GM23338 (cell line): Measurements from ENCODE around the gene BORCS8. TPM values are rescaled to one million over a fixed set of nuclear protein-coding genes. Genes with fewer than 3 reads are reported as not detected.

ENCODE experiments used
- ATAC-seq: fragments of 200-7000 bp; cut with Tn5 transposase; 3 replicates; pipeline ENCODE4 v1.9.1; 2020
- DNase-seq: peaks from one replicate; pipeline ENCODE4 v3.0.0-alpha.2; 2015; ENCODE audit warnings: low spot score
- H2AFZ ChIP-seq: fragments of 200-600 bp; sonication (generic); 2 replicates; pipeline ENCODE4 v1.8.0; 2016; ENCODE audit warnings: antibody characterized with exemption, mild to moderate bottlenecking, moderate library complexity
- H3F3A ChIP-seq: fragments of 200-600 bp; sonication (generic); replicated peaks from 2 replicates; pipeline ENCODE4 v1.8.0; 2017; ENCODE audit warnings: antibody characterized with exemption, mixed run types, low read depth
- H3K27ac ChIP-seq: fragments of 200-600 bp; sonication (generic); 2 replicates; pipeline ENCODE4 v1.6.1; 2016; ENCODE audit warnings: low read depth
- H3K27me3 ChIP-seq: fragments of 200-600 bp; sonication (generic); 2 replicates; pipeline ENCODE4 v1.8.0; 2016; ENCODE audit warnings: mild to moderate bottlenecking, mixed run types, moderate library complexity; ENCODE audit not compliant: insufficient read depth
- H3K36me3 ChIP-seq: fragments of 200-600 bp; sonication (generic); 2 replicates; pipeline ENCODE4 v1.8.0; 2016; ENCODE audit warnings: mild to moderate bottlenecking; ENCODE audit not compliant: insufficient read depth
- H3K4me1 ChIP-seq: fragments of 200-600 bp; sonication (generic); 2 replicates; pipeline ENCODE4 v1.8.0; 2016; ENCODE audit warnings: mild to moderate bottlenecking, moderate library complexity; ENCODE audit not compliant: insufficient read depth
- H3K4me2 ChIP-seq: fragments of 200-600 bp; sonication (generic); 2 replicates; pipeline ENCODE4 v1.7.1; 2017; ENCODE audit warnings: mixed run types
- H3K4me3 ChIP-seq: fragments of 200-600 bp; sonication (generic); 2 replicates; pipeline ENCODE4 v1.6.1; 2016; ENCODE audit warnings: mixed run types
- H3K79me2 ChIP-seq: fragments of 200-600 bp; sonication (generic); replicated peaks from 2 replicates; pipeline ENCODE4 v1.8.0; 2017; ENCODE audit warnings: mild to moderate bottlenecking; ENCODE audit not compliant: insufficient read depth
- H3K9me2 ChIP-seq: fragments of 200-600 bp; sonication (generic); 2 replicates; pipeline ENCODE4 v1.8.0; 2017; ENCODE audit not compliant: insufficient read depth
- H4K20me1 ChIP-seq: fragments of 200-600 bp; sonication (generic); replicated peaks from 2 replicates; pipeline ENCODE4 v1.8.0; 2017; ENCODE audit warnings: mild to moderate bottlenecking; ENCODE audit not compliant: insufficient read depth
- H3K27ac Mint-ChIP-seq: 2 replicates; pipeline ENCODE4 v1.8.0; 2020; ENCODE audit warnings: inconsistent platforms, mild to moderate bottlenecking, moderate library complexity, mixed read lengths
- H3K27me3 Mint-ChIP-seq: 3 replicates; pipeline ENCODE4 v1.8.0; 2022; ENCODE audit warnings: low read depth, mild to moderate bottlenecking, moderate library complexity, mixed read lengths, inconsistent platforms; ENCODE audit not compliant: insufficient read depth, poor library complexity
- H3K36me3 Mint-ChIP-seq: 3 replicates; pipeline ENCODE4 v1.8.0; 2021; ENCODE audit warnings: low read depth, mild to moderate bottlenecking, inconsistent platforms, moderate library complexity, mixed read lengths
- H3K4me1 Mint-ChIP-seq: 3 replicates; pipeline ENCODE4 v1.8.0; 2020; ENCODE audit warnings: mild to moderate bottlenecking, inconsistent platforms, mixed read lengths
- H3K4me3 Mint-ChIP-seq: 3 replicates; pipeline ENCODE4 v1.8.0; 2021; ENCODE audit warnings: moderate library complexity, mild to moderate bottlenecking, inconsistent platforms, mixed read lengths
- H3K9me3 Mint-ChIP-seq: 3 replicates; pipeline ENCODE4 v1.8.0; 2020; ENCODE audit warnings: moderate library complexity, mild to moderate bottlenecking, inconsistent platforms, mixed read lengths
- CREB1 ChIP-seq: fragments of 250-450 bp; sonication (Bioruptor Pico); IDR thresholded peaks from 2 replicates; pipeline ENCODE4 v1.5.0; 2020; ENCODE audit warnings: low read depth, mild to moderate bottlenecking, moderate library complexity
- EZH2 ChIP-seq: fragments of 200-600 bp; sonication (generic); IDR thresholded peaks from one replicate; pipeline ENCODE4 v1.8.0; 2017; ENCODE audit warnings: antibody characterized with exemption, mild to moderate bottlenecking, low read depth; ENCODE audit not compliant: unreplicated experiment
- EZH2phosphoT487 ChIP-seq: fragments of 200-600 bp; sonication (generic); IDR thresholded peaks from one replicate; pipeline ENCODE4 v1.8.1; 2018; ENCODE audit warnings: antibody characterized with exemption; ENCODE audit not compliant: unreplicated experiment
- JUNB ChIP-seq: IDR thresholded peaks from one replicate; pipeline ENCODE4 v1.6.1; 2016; ENCODE audit warnings: antibody characterized with exemption; ENCODE audit not compliant: unreplicated experiment
- NANOG ChIP-seq: IDR thresholded peaks from 2 replicates; pipeline ENCODE4 v1.6.1; 2016; ENCODE audit warnings: antibody characterized with exemption, borderline replicate concordance
- POLR2AphosphoS5 ChIP-seq: IDR thresholded peaks from 2 replicates; pipeline ENCODE4 v1.6.1; 2016; ENCODE audit warnings: antibody characterized with exemption, low read depth
- STAT1 ChIP-seq: IDR thresholded peaks from one replicate; pipeline ENCODE4 v1.6.1; 2016; ENCODE audit warnings: antibody characterized with exemption; ENCODE audit not compliant: unreplicated experiment
- ZNF114 ChIP-seq: fragments of 250-450 bp; sonication (Bioruptor Pico); IDR thresholded peaks from 2 replicates; pipeline ENCODE4 v1.5.0; 2020; ENCODE audit warnings: mild to moderate bottlenecking, moderate library complexity
- ZNF331 ChIP-seq: fragments of 250-450 bp; sonication (Bioruptor Pico); IDR thresholded peaks from 2 replicates; pipeline ENCODE4 v1.5.0; 2020; ENCODE audit warnings: low read depth, mild to moderate bottlenecking, moderate library complexity
- polyA plus RNA-seq: library from polyadenylated mRNA; unstranded; fragments of >200 nt; fragmentation: Nextera tagmentation; extraction: Ambion mirVana; gene quantifications from 2 replicates; pipeline ENCODE4 v1.2.1, GENCODE V29; 2016
- total RNA-seq: library from RNA; depleted of rRNA; stranded (reverse); fragments of >200 nt; shearing (Covaris generic); gene quantifications from 2 replicates; pipeline ENCODE4 v1.2.3, GENCODE V29; 2014
- TF ChIP-seq, protein P1 (sequence below): fragments of 250-450 bp; sonication (Bioruptor Pico); IDR thresholded peaks from 2 replicates; pipeline ENCODE4 v1.5.0; 2020; ENCODE audit warnings: mild to moderate bottlenecking, moderate library complexity
- TF ChIP-seq, protein P2 (sequence below), 2 experiments: fragments of 200-600 bp in 1 of 2; sonication (generic) in 1 of 2; conservative IDR thresholded peaks; 2 replicates each; pipeline versions ENCODE4 v1.5.1 to v1.6.1; 2016 to 2017; ENCODE audit warnings: antibody characterized with exemption in 2 of 2, low read depth in 2 of 2, mild to moderate bottlenecking in 2 of 2, moderate library complexity in 1 of 2
- TF ChIP-seq, protein P3 (sequence below): IDR thresholded peaks from 2 replicates; pipeline ENCODE4 v1.6.1; 2016; ENCODE audit warnings: antibody characterized with exemption
- TF ChIP-seq, protein P4 (sequence below): IDR thresholded peaks from one replicate; pipeline ENCODE4 v1.6.1; 2018; ENCODE audit warnings: antibody characterized with exemption; ENCODE audit not compliant: unreplicated experiment

The BORCS8 gene
- total and polyA plus RNA-seq, 2 experiments from 2014 or later: 15.1 to 18.8 TPM

DNA sequence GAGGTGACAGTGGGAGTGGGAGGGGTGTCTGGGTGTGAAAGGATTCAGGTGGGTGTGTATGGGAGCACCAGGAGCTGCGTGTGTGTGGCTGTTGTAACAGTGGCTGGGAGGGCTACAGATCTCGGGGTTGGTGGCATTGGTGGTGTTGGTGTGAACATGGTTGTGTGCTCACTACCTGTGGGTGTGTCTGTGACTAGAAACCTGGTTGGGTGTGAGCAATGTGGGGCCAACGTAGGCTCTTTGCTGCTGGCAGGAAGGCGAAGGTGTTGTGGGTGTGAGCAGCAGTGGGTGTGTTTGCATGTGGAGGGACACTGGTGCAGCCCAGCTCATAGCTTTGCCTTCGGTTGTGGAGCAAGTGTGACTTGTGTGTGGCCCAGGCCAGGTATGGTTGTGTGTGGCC, 15.0 kb upstream of the BORCS8 start:
- Mint-ChIP-seq H3K27me3 (peaks cover 80% of the 10 kb centered on the region), H3K4me3 (no peak overlapping the region), H3K4me1 (peaks cover 11% of the 10 kb centered on the region; the same call in 2 of the 3 replicates), H3K36me3 (peaks cover 11% of the 10 kb centered on the region; the same call in 2 of the 3 replicates), H3K27ac (no peak overlapping the region), H3K9me3 (peaks cover 4% of the 10 kb centered on the region; the same call in 2 of the 3 replicates)
- 0 out of 2 replicates have a peak, but pooled peaks cover 6% of the 10 kb centered on the region for H3K4me1 ChIP-seq
- no peak overlapping the region for H2AFZ ChIP-seq
- H3K79me2 ChIP-seq: no peaks in the 10 kb centered on the region
- H3K27ac ChIP-seq: no peak overlapping the region
- DNase-seq: no peak
- H3K4me3 ChIP-seq: no peak overlapping the region
- H3F3A ChIP-seq: 0 out of 2 replicates have a peak, but pooled peaks cover 9% of the 10 kb centered on the region
- H3K36me3 ChIP-seq: no peaks in the 10 kb centered on the region
- no peak overlapping the region for H3K4me2 ChIP-seq
- no peaks in the 10 kb centered on the region for H3K9me2 ChIP-seq
- 0 out of 2 replicates have a peak, but pooled peaks cover 3% of the 10 kb centered on the region for H4K20me1 ChIP-seq
- TF ChIP-seq EZH2 (no peak), POLR2AphosphoS5 (no peak), NANOG (no peak), ZNF331 (CRISPR knock-in tag) (no peak), CREB1 (CRISPR knock-in tag) (no peak), ZNF114 (no peak), STAT1 (no peak), JUNB (no peak), EZH2phosphoT487 (no peak)
- TF ChIP-seq, protein P1, sequence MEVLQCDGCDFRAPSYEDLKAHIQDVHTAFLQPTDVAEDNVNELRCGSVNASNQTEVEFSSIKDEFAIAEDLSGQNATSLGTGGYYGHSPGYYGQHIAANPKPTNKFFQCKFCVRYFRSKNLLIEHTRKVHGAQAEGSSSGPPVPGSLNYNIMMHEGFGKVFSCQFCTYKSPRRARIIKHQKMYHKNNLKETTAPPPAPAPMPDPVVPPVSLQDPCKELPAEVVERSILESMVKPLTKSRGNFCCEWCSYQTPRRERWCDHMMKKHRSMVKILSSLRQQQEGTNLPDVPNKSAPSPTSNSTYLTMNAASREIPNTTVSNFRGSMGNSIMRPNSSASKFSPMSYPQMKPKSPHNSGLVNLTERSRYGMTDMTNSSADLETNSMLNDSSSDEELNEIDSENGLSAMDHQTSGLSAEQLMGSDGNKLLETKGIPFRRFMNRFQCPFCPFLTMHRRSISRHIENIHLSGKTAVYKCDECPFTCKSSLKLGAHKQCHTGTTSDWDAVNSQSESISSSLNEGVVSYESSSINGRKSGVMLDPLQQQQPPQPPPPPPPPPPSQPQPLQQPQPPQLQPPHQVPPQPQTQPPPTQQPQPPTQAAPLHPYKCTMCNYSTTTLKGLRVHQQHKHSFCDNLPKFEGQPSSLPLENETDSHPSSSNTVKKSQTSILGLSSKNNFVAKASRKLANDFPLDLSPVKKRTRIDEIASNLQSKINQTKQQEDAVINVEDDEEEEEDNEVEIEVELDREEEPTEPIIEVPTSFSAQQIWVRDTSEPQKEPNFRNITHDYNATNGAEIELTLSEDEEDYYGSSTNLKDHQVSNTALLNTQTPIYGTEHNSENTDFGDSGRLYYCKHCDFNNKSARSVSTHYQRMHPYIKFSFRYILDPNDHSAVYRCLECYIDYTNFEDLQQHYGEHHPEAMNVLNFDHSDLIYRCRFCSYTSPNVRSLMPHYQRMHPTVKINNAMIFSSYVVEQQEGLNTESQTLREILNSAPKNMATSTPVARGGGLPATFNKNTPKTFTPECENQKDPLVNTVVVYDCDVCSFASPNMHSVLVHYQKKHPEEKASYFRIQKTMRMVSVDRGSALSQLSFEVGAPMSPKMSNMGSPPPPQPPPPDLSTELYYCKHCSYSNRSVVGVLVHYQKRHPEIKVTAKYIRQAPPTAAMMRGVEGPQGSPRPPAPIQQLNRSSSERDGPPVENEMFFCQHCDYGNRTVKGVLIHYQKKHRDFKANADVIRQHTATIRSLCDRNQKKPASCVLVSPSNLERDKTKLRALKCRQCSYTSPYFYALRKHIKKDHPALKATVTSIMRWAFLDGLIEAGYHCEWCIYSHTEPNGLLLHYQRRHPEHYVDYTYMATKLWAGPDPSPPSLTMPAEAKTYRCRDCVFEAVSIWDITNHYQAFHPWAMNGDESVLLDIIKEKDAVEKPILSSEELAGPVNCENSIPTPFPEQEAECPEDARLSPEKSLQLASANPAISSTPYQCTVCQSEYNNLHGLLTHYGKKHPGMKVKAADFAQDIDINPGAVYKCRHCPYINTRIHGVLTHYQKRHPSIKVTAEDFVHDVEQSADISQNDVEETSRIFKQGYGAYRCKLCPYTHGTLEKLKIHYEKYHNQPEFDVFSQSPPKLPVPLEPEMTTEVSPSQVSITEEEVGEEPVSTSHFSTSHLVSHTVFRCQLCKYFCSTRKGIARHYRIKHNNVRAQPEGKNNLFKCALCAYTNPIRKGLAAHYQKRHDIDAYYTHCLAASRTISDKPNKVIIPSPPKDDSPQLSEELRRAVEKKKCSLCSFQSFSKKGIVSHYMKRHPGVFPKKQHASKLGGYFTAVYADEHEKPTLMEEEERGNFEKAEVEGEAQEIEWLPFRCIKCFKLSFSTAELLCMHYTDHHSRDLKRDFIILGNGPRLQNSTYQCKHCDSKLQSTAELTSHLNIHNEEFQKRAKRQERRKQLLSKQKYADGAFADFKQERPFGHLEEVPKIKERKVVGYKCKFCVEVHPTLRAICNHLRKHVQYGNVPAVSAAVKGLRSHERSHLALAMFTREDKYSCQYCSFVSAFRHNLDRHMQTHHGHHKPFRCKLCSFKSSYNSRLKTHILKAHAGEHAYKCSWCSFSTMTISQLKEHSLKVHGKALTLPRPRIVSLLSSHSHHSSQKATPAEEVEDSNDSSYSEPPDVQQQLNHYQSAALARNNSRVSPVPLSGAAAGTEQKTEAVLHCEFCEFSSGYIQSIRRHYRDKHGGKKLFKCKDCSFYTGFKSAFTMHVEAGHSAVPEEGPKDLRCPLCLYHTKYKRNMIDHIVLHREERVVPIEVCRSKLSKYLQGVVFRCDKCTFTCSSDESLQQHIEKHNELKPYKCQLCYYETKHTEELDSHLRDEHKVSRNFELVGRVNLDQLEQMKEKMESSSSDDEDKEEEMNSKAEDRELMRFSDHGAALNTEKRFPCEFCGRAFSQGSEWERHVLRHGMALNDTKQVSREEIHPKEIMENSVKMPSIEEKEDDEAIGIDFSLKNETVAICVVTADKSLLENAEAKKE: no peak
- TF ChIP-seq, protein P2, sequence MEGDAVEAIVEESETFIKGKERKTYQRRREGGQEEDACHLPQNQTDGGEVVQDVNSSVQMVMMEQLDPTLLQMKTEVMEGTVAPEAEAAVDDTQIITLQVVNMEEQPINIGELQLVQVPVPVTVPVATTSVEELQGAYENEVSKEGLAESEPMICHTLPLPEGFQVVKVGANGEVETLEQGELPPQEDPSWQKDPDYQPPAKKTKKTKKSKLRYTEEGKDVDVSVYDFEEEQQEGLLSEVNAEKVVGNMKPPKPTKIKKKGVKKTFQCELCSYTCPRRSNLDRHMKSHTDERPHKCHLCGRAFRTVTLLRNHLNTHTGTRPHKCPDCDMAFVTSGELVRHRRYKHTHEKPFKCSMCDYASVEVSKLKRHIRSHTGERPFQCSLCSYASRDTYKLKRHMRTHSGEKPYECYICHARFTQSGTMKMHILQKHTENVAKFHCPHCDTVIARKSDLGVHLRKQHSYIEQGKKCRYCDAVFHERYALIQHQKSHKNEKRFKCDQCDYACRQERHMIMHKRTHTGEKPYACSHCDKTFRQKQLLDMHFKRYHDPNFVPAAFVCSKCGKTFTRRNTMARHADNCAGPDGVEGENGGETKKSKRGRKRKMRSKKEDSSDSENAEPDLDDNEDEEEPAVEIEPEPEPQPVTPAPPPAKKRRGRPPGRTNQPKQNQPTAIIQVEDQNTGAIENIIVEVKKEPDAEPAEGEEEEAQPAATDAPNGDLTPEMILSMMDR (conservative IDR thresholded peaks at IDR 0.05; ENCODE audit: low read depth in 2 of 2): no peak
- TF ChIP-seq, protein P3, sequence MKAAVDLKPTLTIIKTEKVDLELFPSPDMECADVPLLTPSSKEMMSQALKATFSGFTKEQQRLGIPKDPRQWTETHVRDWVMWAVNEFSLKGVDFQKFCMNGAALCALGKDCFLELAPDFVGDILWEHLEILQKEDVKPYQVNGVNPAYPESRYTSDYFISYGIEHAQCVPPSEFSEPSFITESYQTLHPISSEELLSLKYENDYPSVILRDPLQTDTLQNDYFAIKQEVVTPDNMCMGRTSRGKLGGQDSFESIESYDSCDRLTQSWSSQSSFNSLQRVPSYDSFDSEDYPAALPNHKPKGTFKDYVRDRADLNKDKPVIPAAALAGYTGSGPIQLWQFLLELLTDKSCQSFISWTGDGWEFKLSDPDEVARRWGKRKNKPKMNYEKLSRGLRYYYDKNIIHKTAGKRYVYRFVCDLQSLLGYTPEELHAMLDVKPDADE: no peak
- TF ChIP-seq, protein P4, sequence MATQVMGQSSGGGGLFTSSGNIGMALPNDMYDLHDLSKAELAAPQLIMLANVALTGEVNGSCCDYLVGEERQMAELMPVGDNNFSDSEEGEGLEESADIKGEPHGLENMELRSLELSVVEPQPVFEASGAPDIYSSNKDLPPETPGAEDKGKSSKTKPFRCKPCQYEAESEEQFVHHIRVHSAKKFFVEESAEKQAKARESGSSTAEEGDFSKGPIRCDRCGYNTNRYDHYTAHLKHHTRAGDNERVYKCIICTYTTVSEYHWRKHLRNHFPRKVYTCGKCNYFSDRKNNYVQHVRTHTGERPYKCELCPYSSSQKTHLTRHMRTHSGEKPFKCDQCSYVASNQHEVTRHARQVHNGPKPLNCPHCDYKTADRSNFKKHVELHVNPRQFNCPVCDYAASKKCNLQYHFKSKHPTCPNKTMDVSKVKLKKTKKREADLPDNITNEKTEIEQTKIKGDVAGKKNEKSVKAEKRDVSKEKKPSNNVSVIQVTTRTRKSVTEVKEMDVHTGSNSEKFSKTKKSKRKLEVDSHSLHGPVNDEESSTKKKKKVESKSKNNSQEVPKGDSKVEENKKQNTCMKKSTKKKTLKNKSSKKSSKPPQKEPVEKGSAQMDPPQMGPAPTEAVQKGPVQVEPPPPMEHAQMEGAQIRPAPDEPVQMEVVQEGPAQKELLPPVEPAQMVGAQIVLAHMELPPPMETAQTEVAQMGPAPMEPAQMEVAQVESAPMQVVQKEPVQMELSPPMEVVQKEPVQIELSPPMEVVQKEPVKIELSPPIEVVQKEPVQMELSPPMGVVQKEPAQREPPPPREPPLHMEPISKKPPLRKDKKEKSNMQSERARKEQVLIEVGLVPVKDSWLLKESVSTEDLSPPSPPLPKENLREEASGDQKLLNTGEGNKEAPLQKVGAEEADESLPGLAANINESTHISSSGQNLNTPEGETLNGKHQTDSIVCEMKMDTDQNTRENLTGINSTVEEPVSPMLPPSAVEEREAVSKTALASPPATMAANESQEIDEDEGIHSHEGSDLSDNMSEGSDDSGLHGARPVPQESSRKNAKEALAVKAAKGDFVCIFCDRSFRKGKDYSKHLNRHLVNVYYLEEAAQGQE: no peak
- ATAC-seq: no peak
- peaks cover 72% of the 10 kb centered on the region for H3K27me3 ChIP-seq
